DND-41 (cell line): ENCODE results near the gene SP140.

Source experiments
- ATAC-seq: fragments of 200-7000 bp; cut with Tn5 transposase; 3 replicates; pipeline ENCODE4 v1.9.1; 2021; ENCODE audit warnings: low read depth; ENCODE audit not compliant: insufficient read depth
- DNase-seq: peaks from one replicate; pipeline ENCODE4 v3.0.0-alpha.2; 2020
- H2AFZ ChIP-seq: 2 replicates; pipeline ENCODE4 v1.6.0; 2012; ENCODE audit warnings: low read depth, low read length
- H3K27ac ChIP-seq: 2 replicates; pipeline ENCODE4 v1.5.1; 2012; ENCODE audit warnings: low read length, inconsistent platforms
- H3K27me3 ChIP-seq: fragments of 200-600 bp; sonication (generic); 2 replicates; pipeline ENCODE4 v1.6.0; 2012; ENCODE audit warnings: low read length, mild to moderate bottlenecking, inconsistent platforms; ENCODE audit not compliant: insufficient read depth, poor library complexity
- H3K36me3 ChIP-seq: 2 replicates; pipeline ENCODE4 v1.5.1; 2012; ENCODE audit warnings: low read length, inconsistent platforms; ENCODE audit not compliant: insufficient read depth
- H3K4me1 ChIP-seq: 2 replicates; pipeline ENCODE4 v1.5.1; 2012; ENCODE audit warnings: mild to moderate bottlenecking, low read length; ENCODE audit not compliant: insufficient read depth
- H3K4me2 ChIP-seq: 2 replicates; pipeline ENCODE4 v1.6.0; 2012; ENCODE audit warnings: mild to moderate bottlenecking, moderate library complexity, low read length, inconsistent platforms; ENCODE audit not compliant: insufficient read depth
- H3K4me3 ChIP-seq, 2 experiments: fragments of 200-600 bp in 1 of 2; shearing (Covaris generic) in 1 of 2; 2 replicates each; pipeline ENCODE4 v1.5.1; 2012 to 2016; ENCODE audit warnings: inconsistent platforms in 2 of 2, low read length in 2 of 2, mild to moderate bottlenecking in 2 of 2, low read depth in 1 of 2, moderate library complexity in 1 of 2
- H3K79me2 ChIP-seq: 2 replicates; pipeline ENCODE4 v1.6.0; 2012; ENCODE audit warnings: low read length, inconsistent platforms; ENCODE audit not compliant: insufficient read depth
- H3K9ac ChIP-seq: 2 replicates; pipeline ENCODE4 v1.6.0; 2012; ENCODE audit warnings: low read depth, mild to moderate bottlenecking, inconsistent platforms, low read length, moderate library complexity
- H3K9me3 ChIP-seq: 2 replicates; pipeline ENCODE4 v1.5.1; 2012; ENCODE audit warnings: low read length, moderate library complexity, mild to moderate bottlenecking, inconsistent platforms; ENCODE audit not compliant: insufficient read depth, severe bottlenecking
- H4K20me1 ChIP-seq: 2 replicates; pipeline ENCODE4 v1.6.0; 2012; ENCODE audit warnings: low read length; ENCODE audit not compliant: insufficient read depth
- CTCF ChIP-seq: IDR thresholded peaks from 2 replicates; pipeline ENCODE4 v1.5.1; 2012; ENCODE audit warnings: borderline replicate concordance, low read length, moderate library complexity, mild to moderate bottlenecking; ENCODE audit not compliant: poor library complexity, severe bottlenecking; ENCODE audit errors: extremely low read depth
- EZH2 ChIP-seq: IDR thresholded peaks from 3 replicates; pipeline ENCODE4 v1.6.1; 2012; ENCODE audit warnings: borderline replicate concordance, low read depth, mild to moderate bottlenecking, moderate library complexity, low read length, inconsistent platforms; ENCODE audit not compliant: severe bottlenecking

The SP140 gene

GRCh38 chr2:230312638-230313037 is 87.1 kb downstream of the SP140 start:
- H3K79me2 ChIP-seq, result no peaks in the 10 kb centered on the region
- no peak overlapping the region for H3K9ac ChIP-seq
- no peak for TF ChIP-seq EZH2
- TF ChIP-seq CTCF, result no peak
- peaks cover 4% of the 10 kb centered on the region for H3K4me1 ChIP-seq
- no peaks in the 10 kb centered on the region for H3K9me3 ChIP-seq
- H3K4me2 ChIP-seq, result no peak overlapping the region
- no peaks in the 10 kb centered on the region for H3K36me3 ChIP-seq
- ATAC-seq (no peak), DNase-seq (no peak)
- H3K27ac ChIP-seq, result no peak overlapping the region
- no peak overlapping the region for H3K4me3 ChIP-seq
- H3K27me3 ChIP-seq, result no peaks in the 10 kb centered on the region
- no peaks in the 10 kb centered on the region for H4K20me1 ChIP-seq
- no peak overlapping the region for H2AFZ ChIP-seq

GRCh38 chr2:230317366-230317765 is 91.8 kb downstream of the SP140 start:
- Histone ChIP-seq H3K4me3 (no peak overlapping the region), H3K79me2 (no peaks in the 10 kb centered on the region), H3K27ac (peak overlapping the region; percentile 94), H3K9ac (no peak overlapping the region), H4K20me1 (no peaks in the 10 kb centered on the region), H3K9me3 (no peaks in the 10 kb centered on the region), H3K27me3 (no peaks in the 10 kb centered on the region), H3K4me1 (peaks cover 42% of the 10 kb centered on the region), H3K36me3 (no peaks in the 10 kb centered on the region), H2AFZ (peak overlapping the region; percentile 67; the same call in 1 of the 2 replicates), H3K4me2 (no peak overlapping the region)
- no peak for TF ChIP-seq EZH2
- no peak for TF ChIP-seq CTCF
- no peak for DNase-seq
- ATAC-seq, result no peak

GRCh38 chr2:230318190-230319121 is 92.9 kb downstream of the SP140 start:
- Histone ChIP-seq H4K20me1 (no peaks in the 10 kb centered on the region), H3K9ac (peak overlapping the region; percentile 54), H3K36me3 (no peaks in the 10 kb centered on the region), H3K27ac (peak overlapping the region; percentile 94), H3K4me2 (peak overlapping the region; percentile 67), H3K4me1 (peaks cover 42% of the 10 kb centered on the region), H3K27me3 (no peaks in the 10 kb centered on the region), H3K4me3 (peak overlapping the region in 1 of 2 experiments; percentile 47; a peak in 2 of 4 replicates), H2AFZ (peak overlapping the region; percentile 67), H3K79me2 (no peaks in the 10 kb centered on the region), H3K9me3 (no peaks in the 10 kb centered on the region)
- DNase-seq, result peak; percentile 43
- no peak for TF ChIP-seq EZH2
- ATAC-seq, result peak; percentile 24; the same call in 2 of the 3 replicates

- Histone ChIP-seq H3K4me3 (peak overlapping the region in 1 of 2 experiments; percentile 47; a peak in 2 of 4 replicates), H3K9ac (peak overlapping the region; percentile 54), H4K20me1 (no peaks in the 10 kb centered on the region), H3K9me3 (no peaks in the 10 kb centered on the region), H3K4me1 (peaks cover 42% of the 10 kb centered on the region), H3K4me2 (peak overlapping the region; percentile 67), H3K79me2 (no peaks in the 10 kb centered on the region), H3K36me3 (no peaks in the 10 kb centered on the region), H3K27me3 (no peaks in the 10 kb centered on the region), H2AFZ (peak overlapping the region; percentile 67), H3K27ac (peak overlapping the region; percentile 94)
- DNase-seq, result peak; percentile 93
- ATAC-seq, result peak; percentile 97
- TF ChIP-seq CTCF (peak; percentile 25), EZH2 (no peak)
Observed at GRCh38 chr2:230319211-230319862, 93.8 kb downstream of the SP140 start.
